ENCODE data around the gene FAM118B. TPM values are rescaled to one million over a fixed set of nuclear protein-coding genes. Genes with fewer than 3 reads are reported as not detected.

The FAM118B gene
- total and polyA plus RNA-seq, 2 of the 4 experiments (the other 2 are of a cell fraction): 20.0 to 27.2 TPM

- H3K4me3 ChIP-seq (ENCODE audit: insufficient read depth, low read depth, low read length): no peak overlapping the region
- H4K20me1 ChIP-seq (ENCODE audit: insufficient read depth, low read length): no peaks in the 10 kb centered on the region
- peaks cover 30% of the 10 kb centered on the region for H3K27me3 ChIP-seq (ENCODE audit: control insufficient read depth, insufficient read depth, low read length)
- ATAC-seq (ENCODE audit: low read depth) (peak; percentile 80), DNase-seq (peak; percentile 96)
- ChIA-PET CTCF (no interaction called here), POLR2A (ENCODE audit: unreplicated experiment) (no interaction called here)
- H2AK9ac ChIP-seq (replicated peaks; ENCODE audit: low read depth, low read length, poor library complexity): peak overlapping the region; percentile 84
- no peak overlapping the region for H3K27ac ChIP-seq (ENCODE audit: insufficient read depth, low read length)
- H3K79me1 ChIP-seq (ENCODE audit: low read depth in 1 of 2, low read length in 2 of 2): no peaks in the 10 kb centered on the region
- H3K14ac ChIP-seq (replicated peaks; ENCODE audit: low read depth, low read length): no peak overlapping the region
- no CpG with 5 or more reads among the region's 22 CpGs for WGBS, 2 experiments (ENCODE audit: extremely low coverage in 2 of 2, insufficient read length in 1 of 2)
- H3K4me1 ChIP-seq (ENCODE audit: control insufficient read depth, insufficient read depth, low read length): peaks cover 14% of the 10 kb centered on the region
- peak overlapping the region; percentile 16; the same call in 1 of the 2 replicates for H3K4me2 ChIP-seq (ENCODE audit: low read depth, low read length)
- peak overlapping the region; percentile 8; the same call in 1 of the 2 replicates for H3K18ac ChIP-seq (ENCODE audit: low read depth, low read length)
- H2BK120ac ChIP-seq (ENCODE audit: low read depth, low read length): no peak overlapping the region
- no peaks in the 10 kb centered on the region for H3K36me3 ChIP-seq (ENCODE audit: control insufficient read depth, insufficient read depth, low read length)
- no peak overlapping the region for H2AK5ac ChIP-seq (ENCODE audit: low read depth, low read length)
- H3K9me3 ChIP-seq (ENCODE audit: control insufficient read depth, insufficient read depth, low read length): no peaks in the 10 kb centered on the region
- no TSS peak for BruUV-seq (replicated peaks)
- H3K9me1 ChIP-seq (ENCODE audit: insufficient read depth, low read length): peaks cover 2% of the 10 kb centered on the region; the same call in 1 of the 2 replicates
- dilution Hi-C loops (cut with HindIII; ENCODE audit: low sequenced_read_pairs, unreplicated experiment): no loop called here
- peak overlapping the region; percentile 7 for H2BK5ac ChIP-seq (ENCODE audit: low read depth, low read length, poor library complexity, severe bottlenecking)
- no peak overlapping the region for H2BK20ac ChIP-seq (ENCODE audit: low read depth, low read length)
- no peak overlapping the region for H2BK15ac ChIP-seq (ENCODE audit: low read depth, low read length)
- no peak for TF ChIP-seq CHD1 (IDR thresholded peaks at IDR 0.05; ENCODE audit: low read depth, low read length)
- TF ChIP-seq, protein P1, sequence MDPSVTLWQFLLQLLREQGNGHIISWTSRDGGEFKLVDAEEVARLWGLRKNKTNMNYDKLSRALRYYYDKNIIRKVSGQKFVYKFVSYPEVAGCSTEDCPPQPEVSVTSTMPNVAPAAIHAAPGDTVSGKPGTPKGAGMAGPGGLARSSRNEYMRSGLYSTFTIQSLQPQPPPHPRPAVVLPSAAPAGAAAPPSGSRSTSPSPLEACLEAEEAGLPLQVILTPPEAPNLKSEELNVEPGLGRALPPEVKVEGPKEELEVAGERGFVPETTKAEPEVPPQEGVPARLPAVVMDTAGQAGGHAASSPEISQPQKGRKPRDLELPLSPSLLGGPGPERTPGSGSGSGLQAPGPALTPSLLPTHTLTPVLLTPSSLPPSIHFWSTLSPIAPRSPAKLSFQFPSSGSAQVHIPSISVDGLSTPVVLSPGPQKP (IDR thresholded peaks at IDR 0.05; ENCODE audit: borderline replicate concordance, low read depth, low read length): no peak
- no peak for TF ChIP-seq NFE2L2 (IDR thresholded peaks at IDR 0.05; ENCODE audit: low read depth, low read length)
- no peak; the same call in 1 of the 2 replicates for TF ChIP-seq RAD21 (IDR thresholded peaks at IDR 0.05; ENCODE audit: low read length)
- TF ChIP-seq MXI1 (IDR thresholded peaks at IDR 0.05; ENCODE audit: borderline replicate concordance, low read depth, low read length): peak; percentile 41; the same call in 1 of the 2 replicates
- TF ChIP-seq POLR2A (IDR thresholded peaks at IDR 0.05; ENCODE audit: low read depth, low read length): no peak
- no peak for TF ChIP-seq SMC3 (IDR thresholded peaks at IDR 0.05; ENCODE audit: low read depth, low read length)
- TF ChIP-seq BHLHE40 (IDR thresholded peaks at IDR 0.05; ENCODE audit: low read depth, low read length): peak; percentile 96
- TF ChIP-seq, protein P2, sequence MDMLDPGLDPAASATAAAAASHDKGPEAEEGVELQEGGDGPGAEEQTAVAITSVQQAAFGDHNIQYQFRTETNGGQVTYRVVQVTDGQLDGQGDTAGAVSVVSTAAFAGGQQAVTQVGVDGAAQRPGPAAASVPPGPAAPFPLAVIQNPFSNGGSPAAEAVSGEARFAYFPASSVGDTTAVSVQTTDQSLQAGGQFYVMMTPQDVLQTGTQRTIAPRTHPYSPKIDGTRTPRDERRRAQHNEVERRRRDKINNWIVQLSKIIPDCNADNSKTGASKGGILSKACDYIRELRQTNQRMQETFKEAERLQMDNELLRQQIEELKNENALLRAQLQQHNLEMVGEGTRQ (IDR thresholded peaks at IDR 0.05; ENCODE audit: low read depth, low read length): peak; percentile 94
- no peak for TF ChIP-seq CEBPB (IDR thresholded peaks at IDR 0.05; ENCODE audit: low read depth, low read length)
- no peak for TF ChIP-seq RCOR1 (IDR thresholded peaks at IDR 0.05; ENCODE audit: insufficient replicate concordance, low read length)
- peak; percentile 81 for TF ChIP-seq FOS (IDR thresholded peaks at IDR 0.05; ENCODE audit: low read depth, low read length)
- TF ChIP-seq MAFK (IDR thresholded peaks at IDR 0.05; ENCODE audit: low read depth, low read length): no peak
- no peak for TF ChIP-seq MAZ (IDR thresholded peaks at IDR 0.05; ENCODE audit: borderline replicate concordance, low read depth, low read length)
- no peak for TF ChIP-seq RFX5 (IDR thresholded peaks at IDR 0.05; ENCODE audit: low read depth, low read length)
- no peak for TF ChIP-seq CTCF (conservative IDR thresholded peaks at IDR 0.05; ENCODE audit: low read depth, low read length)
- peak overlapping the region; percentile 4; the same call in 1 of the 2 replicates for H4K5ac ChIP-seq (ENCODE audit: low read depth, low read length)
- H3K23ac ChIP-seq (ENCODE audit: low read depth, low read length): no peak overlapping the region
- H4K8ac ChIP-seq (ENCODE audit: low read depth in 2 of 2, low read length in 2 of 2): no peak overlapping the region
- intact Hi-C loops (cut with micrococcal nuclease): no loop called here
- H3K56ac ChIP-seq (ENCODE audit: extremely low read depth, insufficient read depth, low read length): no peak overlapping the region
- H3K9ac ChIP-seq (ENCODE audit: low read depth, low read length): no peak overlapping the region
- H4K91ac ChIP-seq (ENCODE audit: insufficient read depth, low read depth, low read length): no peak overlapping the region; the same call in 1 of the 2 replicates
- peak overlapping the region; percentile 79 for H2AFZ ChIP-seq (replicated peaks; ENCODE audit: low read length, poor library complexity)
- in situ Hi-C loops (cut with MboI; ENCODE audit: low sequenced_read_pairs): no loop called here
- H3K4ac ChIP-seq (ENCODE audit: low read depth, low read length): no peak overlapping the region
These were observed 48.4 kb upstream of the FAM118B start for GRCh38 chr11:126163074-126163700.
